ENCODE measurements around the gene PCDHGC5.

PCDHGC5 gene

GRCh38 chr5:141490771-141491170 is 1.9 kb downstream of the PCDHGC5 start:
- Histone ChIP-seq H3K9ac (ENCODE audit: low read length in 2 of 2) (no peak overlapping the region), H3K36me3 (ENCODE audit: control insufficient read depth in 2 of 2, insufficient read depth in 2 of 2, low read length in 2 of 2) (peaks cover 8 to 23% of the 10 kb centered on the region in 2 donors), H3K27ac (ENCODE audit: low read length) (no peak overlapping the region), H3K4me3 (ENCODE audit: low read length in 2 of 2) (no peak overlapping the region), H3K27me3 (ENCODE audit: control insufficient read depth in 1 of 2, insufficient read depth in 2 of 2, low read length in 2 of 2) (no peaks in the 10 kb centered on the region), H3K4me1 (ENCODE audit: control insufficient read depth, insufficient read depth, low read length) (peaks cover 41% of the 10 kb centered on the region), H3K9me3 (ENCODE audit: control insufficient read depth in 2 of 2, low read length in 2 of 2) (no peaks in the 10 kb centered on the region)

GRCh38 chr5:141491323-141492167 is 2.7 kb downstream of the PCDHGC5 start:
- no peak overlapping the region for H3K27ac ChIP-seq (ENCODE audit: low read length)
- H3K9ac ChIP-seq (ENCODE audit: low read length in 2 of 2) = no peak overlapping the region
- H3K4me3 ChIP-seq (ENCODE audit: low read length in 2 of 2) = no peak overlapping the region
- H3K9me3 ChIP-seq (ENCODE audit: control insufficient read depth in 2 of 2, low read length in 2 of 2) = no peaks in the 10 kb centered on the region
- H3K4me1 ChIP-seq (ENCODE audit: control insufficient read depth, insufficient read depth, low read length) = peaks cover 36% of the 10 kb centered on the region
- no peaks in the 10 kb centered on the region for H3K27me3 ChIP-seq (ENCODE audit: control insufficient read depth in 1 of 2, insufficient read depth in 2 of 2, low read length in 2 of 2)
- peaks cover 8 to 25% of the 10 kb centered on the region in 2 donors for H3K36me3 ChIP-seq (ENCODE audit: control insufficient read depth in 2 of 2, insufficient read depth in 2 of 2, low read length in 2 of 2)

- Histone ChIP-seq H3K9ac (ENCODE audit: low read length in 2 of 2) (no peak overlapping the region), H3K4me1 (ENCODE audit: control insufficient read depth, insufficient read depth, low read length) (peaks cover 34% of the 10 kb centered on the region), H3K36me3 (ENCODE audit: control insufficient read depth in 2 of 2, insufficient read depth in 2 of 2, low read length in 2 of 2) (peaks cover 6 to 23% of the 10 kb centered on the region in 2 donors), H3K9me3 (ENCODE audit: control insufficient read depth in 2 of 2, low read length in 2 of 2) (no peaks in the 10 kb centered on the region), H3K4me3 (ENCODE audit: low read length in 2 of 2) (no peak overlapping the region), H3K27me3 (ENCODE audit: control insufficient read depth in 1 of 2, insufficient read depth in 2 of 2, low read length in 2 of 2) (no peaks in the 10 kb centered on the region), H3K27ac (ENCODE audit: low read length) (no peak overlapping the region)
Measured at GRCh38 chr5:141492168-141492885, 3.4 kb downstream of the PCDHGC5 start.

GRCh38 chr5:141493500-141494422 is 4.9 kb downstream of the PCDHGC5 start:
- no peaks in the 10 kb centered on the region for H3K27me3 ChIP-seq (ENCODE audit: control insufficient read depth in 1 of 2, insufficient read depth in 2 of 2, low read length in 2 of 2)
- peaks cover 5 to 26% of the 10 kb centered on the region in 2 donors for H3K36me3 ChIP-seq (ENCODE audit: control insufficient read depth in 2 of 2, insufficient read depth in 2 of 2, low read length in 2 of 2)
- H3K9me3 ChIP-seq (ENCODE audit: control insufficient read depth in 2 of 2, low read length in 2 of 2) = no peaks in the 10 kb centered on the region
- no peak overlapping the region for H3K4me3 ChIP-seq (ENCODE audit: low read length in 2 of 2)
- no peak overlapping the region for H3K9ac ChIP-seq (ENCODE audit: low read length in 2 of 2)
- peaks cover 27% of the 10 kb centered on the region for H3K4me1 ChIP-seq (ENCODE audit: control insufficient read depth, insufficient read depth, low read length)
- peak overlapping the region; percentile 41 for H3K27ac ChIP-seq (ENCODE audit: low read length)

- Histone ChIP-seq H3K27me3 (ENCODE audit: control insufficient read depth in 1 of 2, insufficient read depth in 2 of 2, low read length in 2 of 2) (no peaks in the 10 kb centered on the region), H3K4me3 (ENCODE audit: low read length in 2 of 2) (no peak overlapping the region), H3K9ac (ENCODE audit: low read length in 2 of 2) (no peak overlapping the region), H3K9me3 (ENCODE audit: control insufficient read depth in 2 of 2, low read length in 2 of 2) (no peaks in the 10 kb centered on the region), H3K36me3 (ENCODE audit: control insufficient read depth in 2 of 2, insufficient read depth in 2 of 2, low read length in 2 of 2) (peaks cover 6 to 24% of the 10 kb centered on the region in 2 donors), H3K4me1 (ENCODE audit: control insufficient read depth, insufficient read depth, low read length) (peaks cover 25% of the 10 kb centered on the region), H3K27ac (ENCODE audit: low read length) (no peak overlapping the region)
Measured at GRCh38 chr5:141494761-141495452, 6.0 kb downstream of the PCDHGC5 start.

GRCh38 chr5:141495453-141495811 is 6.6 kb downstream of the PCDHGC5 start:
- H3K36me3 ChIP-seq (ENCODE audit: control insufficient read depth in 2 of 2, insufficient read depth in 2 of 2, low read length in 2 of 2) = peaks cover 2 to 21% of the 10 kb centered on the region in 2 donors
- no peak overlapping the region for H3K9ac ChIP-seq (ENCODE audit: low read length in 2 of 2)
- no peaks in the 10 kb centered on the region for H3K9me3 ChIP-seq (ENCODE audit: control insufficient read depth in 2 of 2, low read length in 2 of 2)
- no peak overlapping the region for H3K4me3 ChIP-seq (ENCODE audit: low read length in 2 of 2)
- H3K4me1 ChIP-seq (ENCODE audit: control insufficient read depth, insufficient read depth, low read length) = peaks cover 25% of the 10 kb centered on the region
- no peaks in the 10 kb centered on the region for H3K27me3 ChIP-seq (ENCODE audit: control insufficient read depth in 1 of 2, insufficient read depth in 2 of 2, low read length in 2 of 2)
- no peak overlapping the region for H3K27ac ChIP-seq (ENCODE audit: low read length)

- H3K9me3 ChIP-seq (ENCODE audit: control insufficient read depth in 2 of 2, low read length in 2 of 2) = no peaks in the 10 kb centered on the region
- peaks cover 2 to 16% of the 10 kb centered on the region in 2 donors for H3K36me3 ChIP-seq (ENCODE audit: control insufficient read depth in 2 of 2, insufficient read depth in 2 of 2, low read length in 2 of 2)
- H3K9ac ChIP-seq (ENCODE audit: low read length in 2 of 2) = no peak overlapping the region
- no peak overlapping the region for H3K27ac ChIP-seq (ENCODE audit: low read length)
- H3K4me3 ChIP-seq (ENCODE audit: low read length in 2 of 2) = no peak overlapping the region
- H3K27me3 ChIP-seq (ENCODE audit: control insufficient read depth in 1 of 2, insufficient read depth in 2 of 2, low read length in 2 of 2) = no peaks in the 10 kb centered on the region
- H3K4me1 ChIP-seq (ENCODE audit: control insufficient read depth, insufficient read depth, low read length) = peaks cover 24% of the 10 kb centered on the region
Measured at GRCh38 chr5:141496038-141496437, 7.2 kb downstream of the PCDHGC5 start.

- no peak overlapping the region for H3K27ac ChIP-seq (ENCODE audit: low read length)
- H3K4me1 ChIP-seq (ENCODE audit: control insufficient read depth, insufficient read depth, low read length) = peaks cover 2% of the 10 kb centered on the region
- no peak overlapping the region for H3K9ac ChIP-seq (ENCODE audit: low read length in 2 of 2)
- no peaks in the 10 kb centered on the region for H3K9me3 ChIP-seq (ENCODE audit: control insufficient read depth in 2 of 2, low read length in 2 of 2)
- H3K27me3 ChIP-seq (ENCODE audit: control insufficient read depth in 1 of 2, insufficient read depth in 2 of 2, low read length in 2 of 2) = no peaks in the 10 kb centered on the region
- H3K36me3 ChIP-seq (ENCODE audit: control insufficient read depth in 2 of 2, insufficient read depth in 2 of 2, low read length in 2 of 2) = peaks cover 8 to 27% of the 10 kb centered on the region in 2 donors
- no peak overlapping the region for H3K4me3 ChIP-seq (ENCODE audit: low read length in 2 of 2)
Measured at GRCh38 chr5:141501761-141502160, 12.9 kb downstream of the PCDHGC5 start.

- H3K9ac ChIP-seq (ENCODE audit: low read length in 2 of 2) = no peak overlapping the region
- peaks cover 20% of the 10 kb centered on the region for H3K4me1 ChIP-seq (ENCODE audit: control insufficient read depth, insufficient read depth, low read length)
- H3K27ac ChIP-seq (ENCODE audit: low read length) = no peak overlapping the region
Measured at GRCh38 chr5:141503681-141504080, 14.8 kb downstream of the PCDHGC5 start.

GRCh38 chr5:141504216-141504615 is 15.3 kb downstream of the PCDHGC5 start:
- H3K27me3 ChIP-seq (ENCODE audit: control insufficient read depth in 1 of 2, insufficient read depth in 2 of 2, low read length in 2 of 2) = no peaks in the 10 kb centered on the region
- H3K36me3 ChIP-seq (ENCODE audit: control insufficient read depth in 2 of 2, insufficient read depth in 2 of 2, low read length in 2 of 2) = peaks cover 6 to 20% of the 10 kb centered on the region in 2 donors
- H3K9me3 ChIP-seq (ENCODE audit: control insufficient read depth in 2 of 2, low read length in 2 of 2) = no peaks in the 10 kb centered on the region
- no peak overlapping the region for H3K9ac ChIP-seq (ENCODE audit: low read length in 2 of 2)
- no peak overlapping the region for H3K27ac ChIP-seq (ENCODE audit: low read length)
- H3K4me1 ChIP-seq (ENCODE audit: control insufficient read depth, insufficient read depth, low read length) = peaks cover 22% of the 10 kb centered on the region
- H3K4me3 ChIP-seq (ENCODE audit: low read length in 2 of 2) = no peak overlapping the region

More at GRCh38 chr5:141503681-141504080, 14.8 kb downstream of the PCDHGC5 start:
- Histone ChIP-seq H3K9me3 (ENCODE audit: control insufficient read depth in 2 of 2, low read length in 2 of 2) (no peaks in the 10 kb centered on the region), H3K4me3 (ENCODE audit: low read length in 2 of 2) (no peak overlapping the region), H3K27me3 (ENCODE audit: control insufficient read depth in 1 of 2, insufficient read depth in 2 of 2, low read length in 2 of 2) (no peaks in the 10 kb centered on the region), H3K36me3 (ENCODE audit: control insufficient read depth in 2 of 2, insufficient read depth in 2 of 2, low read length in 2 of 2) (peaks cover 8 to 20% of the 10 kb centered on the region in 2 donors)
